Measurements from ENCODE around the gene MINK1.

DNA sequence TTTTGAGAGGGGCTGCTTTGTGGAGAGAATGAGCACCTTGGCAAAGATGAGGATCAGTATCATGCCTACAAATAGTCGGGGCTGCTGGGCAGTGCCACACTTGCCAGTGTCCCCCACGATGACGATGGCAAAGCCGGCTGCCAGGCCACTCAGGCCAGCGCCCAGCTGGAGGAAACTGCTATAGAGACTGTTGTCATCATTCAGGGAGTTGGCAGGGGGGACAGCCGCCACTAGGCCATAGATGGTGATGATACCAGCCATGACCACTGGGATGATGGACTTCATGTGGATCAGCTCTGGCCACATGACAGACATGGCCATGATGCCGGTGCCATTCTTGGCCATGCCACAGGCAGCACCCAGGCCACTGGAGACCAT, 23.8 kb downstream of the MINK1 start:
- no peak for TF ChIP-seq POLR2A (IDR thresholded peaks at IDR 0.05; ENCODE audit: low read length)
- TF ChIP-seq GATA1 (IDR thresholded peaks at IDR 0.05; ENCODE audit: low read depth, low read length) = no peak

All from erythroblast (primary cell).